SKM-1 (cell line): ENCODE data around the gene NOP14.
"Not testable (repeated sequence)": the region's sequence is repeated elsewhere in the genome, so short reads cannot be mapped to it uniquely, and the experiment has no call there.

Source experiments
- DNase-seq: peaks from one replicate; lab custom pipeline; 2025; ENCODE audit not compliant: unreplicated experiment; lab: John Stamatoyannopoulos, UW

The NOP14 gene

GRCh38 chr4:2918300-2918699 is 44.9 kb downstream of the NOP14 start:
- DNase-seq: not testable (repeated sequence)

- not testable (repeated sequence) for DNase-seq
These were observed 46.5 kb downstream of the NOP14 start for GRCh38 chr4:2916696-2917095.

GRCh38 chr4:2915789-2916188 is 47.4 kb downstream of the NOP14 start:
- DNase-seq: no peak

GRCh38 chr4:2914256-2915126 is 48.7 kb downstream of the NOP14 start:
- no peak for DNase-seq

DNA sequence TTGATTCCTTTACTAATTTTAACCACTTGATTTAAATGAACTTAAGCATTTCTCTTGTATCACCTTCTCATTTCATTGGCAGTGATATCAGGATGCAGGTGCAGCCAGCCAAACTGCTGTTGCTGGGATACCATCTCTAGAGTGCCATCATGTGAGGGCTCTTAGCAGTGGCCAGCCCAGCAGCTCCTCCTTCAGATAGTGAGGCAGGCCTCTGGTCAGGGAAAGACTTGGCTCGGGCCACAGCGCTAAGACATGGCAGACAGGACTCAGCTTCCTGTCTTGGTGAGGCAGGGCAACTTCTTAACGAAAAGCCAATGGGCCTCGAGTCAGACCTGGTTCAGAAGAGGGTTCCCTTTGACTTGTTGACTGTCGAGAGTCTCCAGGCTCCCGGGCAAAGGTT is 50.0 kb downstream of the NOP14 start:
- DNase-seq: no peak

GRCh38 chr4:2911868-2912267 is 51.3 kb downstream of the NOP14 start:
- DNase-seq: no peak

DNA sequence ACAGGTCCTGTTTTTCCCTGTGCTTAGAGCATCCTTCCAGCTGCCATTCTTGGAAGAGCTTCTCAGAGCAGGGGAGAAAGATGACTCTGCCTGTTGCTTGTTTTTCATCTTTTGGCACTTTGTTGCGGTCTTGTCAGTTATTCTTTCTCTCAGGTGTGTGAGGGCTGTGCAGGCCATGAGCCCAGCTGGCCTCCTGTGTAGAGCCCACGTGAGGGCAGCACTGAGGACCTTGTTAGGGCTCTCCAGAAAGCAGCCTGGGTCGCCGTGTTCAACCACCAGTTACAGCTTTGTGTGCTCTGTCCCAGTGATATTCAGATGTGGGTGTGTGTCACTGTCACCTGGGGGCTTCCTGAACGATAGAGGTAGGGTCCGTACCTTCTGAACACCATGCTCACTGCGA is 52.8 kb downstream of the NOP14 start:
- DNase-seq: no peak

GRCh38 chr4:2909583-2909982 is 53.6 kb downstream of the NOP14 start:
- no peak for DNase-seq

DNA sequence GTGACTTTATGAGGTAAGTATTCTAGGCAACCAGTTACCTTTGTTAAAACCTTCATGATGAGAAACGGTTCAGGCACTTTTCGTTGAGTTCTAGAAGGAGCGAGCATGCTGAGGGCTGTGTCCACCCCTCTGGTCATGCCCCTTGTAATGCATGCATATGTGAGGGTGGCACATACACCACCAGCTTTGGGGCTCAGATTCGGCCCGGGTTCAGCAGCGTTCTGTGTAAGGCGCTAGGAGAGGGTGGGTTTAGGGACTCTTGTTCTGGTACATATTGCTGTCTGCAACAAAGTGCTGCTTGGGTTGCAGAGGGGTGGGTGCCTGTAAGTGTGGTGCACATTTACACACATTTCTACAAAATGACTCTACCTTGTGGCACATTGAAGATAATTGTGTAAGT is 54.5 kb downstream of the NOP14 start:
- no peak for DNase-seq

DNA sequence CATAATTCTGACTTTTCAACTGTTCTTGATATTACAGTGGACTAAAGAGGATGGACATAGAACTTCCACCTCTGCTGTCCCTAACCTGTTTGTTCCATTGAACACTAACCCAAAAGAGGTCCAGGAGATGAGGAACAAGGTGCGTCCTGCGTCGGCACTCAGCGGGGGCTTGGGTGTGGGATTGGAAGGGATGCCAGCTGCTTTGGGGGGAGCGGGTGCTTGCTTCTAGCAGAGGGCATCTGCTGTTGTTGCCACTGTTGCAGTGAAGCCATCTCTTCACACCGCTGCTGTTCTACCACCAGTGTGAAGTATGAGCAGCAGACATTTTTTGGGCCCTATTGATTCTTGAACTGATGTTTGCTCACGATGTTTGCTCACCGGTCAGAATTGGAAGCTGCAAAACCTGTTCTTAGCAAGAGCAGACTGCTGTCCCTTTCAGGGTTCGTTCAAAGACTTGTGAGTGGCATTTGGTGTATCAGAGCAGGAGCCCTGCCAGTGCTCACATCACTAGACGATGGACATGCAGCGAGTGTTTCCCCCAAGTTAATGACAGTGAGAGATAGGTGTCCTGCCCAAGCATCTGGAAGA is 55.4 kb downstream of the NOP14 start:
- no peak for DNase-seq

DNA sequence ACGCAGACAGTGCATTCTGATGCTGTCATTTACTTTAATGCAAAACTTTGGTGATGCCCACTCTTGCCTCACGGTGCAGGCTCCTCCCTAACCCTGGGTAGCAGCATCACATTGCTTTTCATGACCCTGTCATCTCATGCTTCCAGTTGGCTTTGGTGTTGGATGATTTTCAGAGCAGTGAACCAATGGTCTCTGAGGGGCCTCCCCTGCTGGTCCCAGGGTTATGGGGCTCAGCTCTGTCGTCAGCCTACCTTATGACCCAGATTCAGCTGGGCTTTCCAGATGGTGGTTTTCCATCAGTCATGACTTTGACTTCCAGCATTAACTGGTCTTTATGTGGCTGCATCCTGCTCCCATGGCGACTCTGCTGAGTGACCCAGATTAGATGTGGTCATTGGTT is 56.0 kb downstream of the NOP14 start:
- DNase-seq: no peak

- DNase-seq: no peak
These were observed 57.0 kb downstream of the NOP14 start for GRCh38 chr4:2906218-2906617.

- DNase-seq: no peak
These were observed 57.7 kb downstream of the NOP14 start for GRCh38 chr4:2905544-2905943.

- DNase-seq: no peak
These were observed 61.1 kb downstream of the NOP14 start for GRCh38 chr4:2902126-2902525.

DNA sequence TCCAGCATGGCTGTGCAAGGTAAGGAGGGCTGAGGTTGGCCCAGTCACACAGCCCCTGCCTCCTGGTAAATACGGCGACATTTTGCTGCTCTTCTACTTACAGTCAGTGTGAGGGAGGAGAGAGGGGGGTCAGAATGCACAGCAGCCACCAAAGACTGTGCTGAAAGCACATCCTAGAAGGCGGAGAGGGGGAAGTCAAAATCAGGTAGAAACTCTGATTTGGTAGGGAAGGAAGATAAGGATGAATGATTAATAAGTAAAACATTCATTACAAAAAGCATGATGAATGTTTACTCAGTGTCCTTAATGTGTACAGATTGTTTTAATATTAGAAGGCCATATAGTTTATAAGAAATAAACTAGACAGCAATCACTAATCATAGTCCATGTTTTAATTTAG is 62.0 kb downstream of the NOP14 start:
- no peak for DNase-seq

GRCh38 chr4:2900741-2901140 is 62.5 kb downstream of the NOP14 start:
- DNase-seq: no peak

DNA sequence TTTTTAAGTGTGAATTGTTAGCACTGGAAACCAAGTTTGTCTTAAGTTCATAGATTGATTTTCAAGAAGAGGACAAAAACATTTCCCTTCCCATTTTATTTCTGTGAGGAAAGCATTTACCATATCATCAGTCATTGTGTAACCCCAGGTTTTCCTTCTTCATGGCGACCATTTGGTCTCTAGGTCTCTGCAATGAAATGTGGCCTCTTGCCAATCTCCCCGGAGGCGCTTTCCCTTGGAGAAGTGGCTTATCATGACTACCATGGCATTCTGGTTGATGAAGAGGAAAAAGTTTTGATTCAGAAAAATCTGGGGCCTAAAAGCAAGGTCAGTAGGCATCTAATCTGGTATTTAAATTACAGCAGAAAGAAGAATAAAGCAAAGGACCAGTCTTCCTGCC is 65.2 kb downstream of the NOP14 start:
- DNase-seq: no peak

DNA sequence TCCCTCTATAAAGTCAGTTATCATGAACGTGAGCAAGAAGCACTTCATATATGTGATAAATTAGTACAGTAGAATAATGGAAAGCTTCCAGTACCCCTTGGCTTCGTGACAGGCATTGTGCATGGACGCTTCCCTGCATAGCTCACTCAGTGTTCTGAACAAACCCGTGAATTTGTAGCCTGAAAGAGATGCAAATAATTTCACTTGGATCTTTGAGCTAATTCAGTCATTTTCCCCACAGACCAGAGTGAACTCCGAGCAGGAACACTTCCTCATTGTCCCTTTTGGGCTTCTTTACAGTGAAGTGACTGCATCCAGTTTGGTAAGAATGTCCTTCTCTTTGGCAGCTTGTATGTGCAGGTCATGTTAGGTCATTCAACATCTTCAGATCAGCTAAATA is 69.4 kb downstream of the NOP14 start:
- DNase-seq: no peak

GRCh38 chr4:2891294-2891693 is 71.9 kb downstream of the NOP14 start:
- no peak for DNase-seq

DNA sequence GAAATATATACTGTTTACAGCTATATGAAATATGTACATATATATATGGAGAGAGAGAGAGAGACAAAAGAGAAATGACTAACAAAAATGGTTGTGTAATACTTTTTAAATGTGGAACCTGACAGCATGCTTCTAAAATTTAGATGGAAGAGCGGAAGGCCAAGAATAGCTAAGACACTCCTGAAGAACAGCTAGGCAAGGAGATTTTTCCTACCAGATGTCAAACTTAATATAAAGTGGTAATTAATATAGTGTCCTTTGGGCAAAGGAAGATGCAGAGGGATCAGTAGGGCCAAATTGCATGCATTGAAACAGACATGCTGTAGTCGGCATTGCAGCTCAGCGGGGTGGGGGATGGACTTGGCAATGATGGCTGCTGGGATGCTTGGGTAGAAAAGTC is 74.3 kb downstream of the NOP14 start:
- DNase-seq: no peak
